Hippocampal formation (tissue), 2 donors: ENCODE measurements around the gene EHD2.
"Not testable (repeated sequence)": the region's sequence is repeated elsewhere in the genome, so short reads cannot be mapped to it uniquely, and the experiment has no call there.

Experiments used
- DNase-seq, 2 donors: peaks; one replicate each; lab custom pipeline; 2025; lab: John Stamatoyannopoulos, UW

EHD2 gene

DNA sequence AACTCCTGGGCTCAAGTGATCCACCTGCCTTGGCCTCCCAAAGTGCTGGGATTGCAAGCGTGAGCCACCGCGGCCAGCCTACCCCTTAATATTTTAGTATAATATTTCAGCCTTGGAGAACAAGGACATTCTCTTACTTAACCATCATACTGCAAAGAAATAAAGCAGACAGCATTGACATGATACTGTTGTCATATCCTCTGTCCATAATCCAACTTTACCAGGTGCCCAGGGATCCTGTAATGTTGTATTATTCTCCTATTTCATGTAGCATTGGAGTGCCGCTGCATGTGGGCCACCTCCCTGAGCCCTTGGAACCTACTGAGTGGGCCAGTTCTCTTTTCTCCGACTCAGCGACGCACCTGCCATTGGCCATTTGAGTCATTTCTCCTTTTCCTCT, 21.4 kb upstream of the EHD2 start:
- no peak for DNase-seq

DNA sequence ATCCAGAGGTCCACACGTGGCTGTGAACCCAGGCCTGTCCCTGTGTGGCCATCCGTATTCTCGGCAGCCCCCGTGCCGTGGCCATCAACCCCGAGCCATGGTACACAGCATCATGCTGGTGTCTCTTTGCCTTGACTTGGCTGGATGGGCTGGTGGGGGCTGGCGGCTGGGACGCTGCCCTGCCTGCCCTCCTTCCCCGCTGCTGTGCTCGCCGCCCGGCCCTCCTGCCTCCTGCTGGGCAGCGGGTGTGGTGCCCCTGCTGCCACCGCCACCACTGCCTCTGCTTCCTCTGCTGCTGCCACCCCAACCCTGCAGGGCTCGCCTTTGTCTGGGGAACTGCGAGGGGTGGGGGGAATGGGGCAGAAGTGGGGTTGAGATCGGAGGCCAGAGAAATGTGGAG, 19.7 kb upstream of the EHD2 start:
- DNase-seq, result no peak

DNA sequence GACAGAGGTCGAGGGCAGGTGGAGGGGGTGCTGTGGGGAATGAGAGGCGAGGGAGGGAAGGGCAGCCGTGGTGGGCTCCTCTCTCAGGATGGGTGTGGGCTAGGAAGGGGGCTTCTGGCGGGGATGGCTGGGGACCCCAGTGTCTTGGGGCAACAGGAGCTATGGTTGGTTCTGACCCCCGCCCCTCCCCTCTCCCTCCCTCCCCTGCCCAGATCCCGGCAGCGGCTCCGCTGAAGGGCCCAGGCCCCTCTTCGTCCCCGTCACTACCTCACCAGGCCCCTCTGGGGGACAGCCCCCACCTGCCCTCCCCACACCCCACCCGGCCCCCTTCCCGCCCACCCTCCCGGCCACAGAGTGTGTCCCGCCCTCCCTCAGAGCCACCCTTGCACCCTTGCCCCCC, 19.3 kb upstream of the EHD2 start:
- DNase-seq, result no peak

DNA sequence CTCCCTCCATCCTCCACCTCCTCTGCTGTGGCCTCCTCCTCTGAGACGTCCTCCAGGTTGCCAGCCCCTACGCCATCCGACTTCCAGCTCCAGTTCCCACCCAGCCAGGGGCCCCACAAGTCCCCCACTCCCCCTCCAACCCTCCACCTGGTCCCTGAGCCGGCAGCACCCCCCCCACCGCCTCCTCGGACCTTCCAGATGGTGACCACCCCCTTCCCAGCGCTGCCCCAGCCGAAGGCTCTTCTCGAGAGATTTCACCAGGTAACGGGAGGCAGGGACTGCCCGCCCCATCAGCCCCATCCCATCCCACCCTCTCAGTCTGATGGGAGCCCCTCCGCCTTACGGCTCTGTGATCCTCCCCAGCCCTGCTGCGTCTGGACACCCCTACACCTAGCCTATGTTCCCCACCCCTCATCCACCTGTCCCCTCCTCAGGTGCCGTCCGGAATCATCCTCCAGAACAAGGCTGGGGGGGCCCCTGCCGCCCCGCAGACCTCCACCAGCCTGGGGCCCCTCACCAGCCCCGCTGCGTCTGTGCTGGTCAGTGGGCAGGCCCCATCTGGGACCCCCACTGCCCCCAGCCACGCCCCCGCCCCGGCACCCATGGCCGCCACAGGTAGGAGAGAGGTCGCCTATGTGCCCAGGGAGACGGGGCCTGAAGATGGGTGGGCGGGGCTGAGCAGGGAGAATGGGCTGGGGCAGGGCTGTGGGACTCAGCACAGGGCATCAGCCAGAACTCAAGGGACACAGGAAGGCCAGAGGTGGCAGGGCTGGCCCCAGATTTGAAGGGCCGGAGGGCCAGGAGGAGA, 18.6 kb upstream of the EHD2 start:
- DNase-seq, result no peak

DNA sequence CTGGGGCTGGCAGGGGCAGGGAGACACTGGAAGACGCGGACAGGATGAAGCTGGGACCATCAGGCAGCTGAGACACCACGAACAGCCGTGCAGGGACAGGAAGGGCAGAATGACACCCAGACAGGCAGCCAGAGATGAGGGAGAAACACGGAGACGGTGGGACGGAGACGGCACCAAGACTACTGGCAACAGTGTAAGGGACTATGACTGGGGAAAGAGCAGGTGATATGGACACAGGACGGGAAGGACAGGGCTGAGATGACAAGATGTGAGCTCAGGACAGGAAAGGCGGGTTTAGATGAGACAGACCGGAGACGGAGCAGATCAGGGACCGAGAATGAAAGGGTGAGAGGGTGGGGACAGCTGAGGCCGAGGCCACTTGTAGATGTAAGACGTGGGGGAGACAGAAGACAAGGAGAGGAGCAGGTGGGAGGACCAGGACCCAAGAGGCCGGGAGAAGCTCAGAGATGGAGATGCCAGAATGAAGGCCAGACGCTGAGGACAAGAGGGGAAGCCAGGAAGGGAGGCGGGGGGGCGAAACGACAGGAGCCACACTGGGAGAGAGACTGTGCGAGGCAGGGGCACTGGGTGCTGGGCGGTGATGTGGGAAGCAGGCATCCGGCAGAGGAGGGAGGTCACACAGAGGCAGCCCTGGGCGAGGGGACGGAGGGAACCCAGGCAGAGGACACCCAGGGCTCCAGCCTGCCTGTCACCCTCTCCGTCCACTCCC, 17.5 kb upstream of the EHD2 start:
- no peak for DNase-seq

DNA sequence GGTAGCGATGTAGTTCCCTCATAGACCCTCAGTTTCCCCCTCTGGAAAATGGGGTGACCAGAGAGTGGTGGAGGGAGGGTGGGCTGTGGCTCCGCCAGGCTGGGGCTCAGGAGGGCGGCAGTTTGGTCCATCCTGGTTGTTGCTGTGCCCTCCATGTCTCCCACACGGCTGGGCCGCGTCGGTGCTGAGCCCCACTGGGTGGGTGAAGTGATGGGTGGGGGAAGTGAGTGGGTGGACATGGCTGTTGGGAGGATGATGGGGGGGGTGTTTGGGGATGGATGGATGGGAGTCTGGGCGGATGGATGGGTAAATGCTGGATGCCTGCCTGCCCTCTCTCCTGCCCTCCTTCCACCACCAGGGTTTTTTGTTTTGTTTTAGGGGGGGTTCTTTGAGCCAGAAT, 16.6 kb upstream of the EHD2 start:
- no peak for DNase-seq

DNA sequence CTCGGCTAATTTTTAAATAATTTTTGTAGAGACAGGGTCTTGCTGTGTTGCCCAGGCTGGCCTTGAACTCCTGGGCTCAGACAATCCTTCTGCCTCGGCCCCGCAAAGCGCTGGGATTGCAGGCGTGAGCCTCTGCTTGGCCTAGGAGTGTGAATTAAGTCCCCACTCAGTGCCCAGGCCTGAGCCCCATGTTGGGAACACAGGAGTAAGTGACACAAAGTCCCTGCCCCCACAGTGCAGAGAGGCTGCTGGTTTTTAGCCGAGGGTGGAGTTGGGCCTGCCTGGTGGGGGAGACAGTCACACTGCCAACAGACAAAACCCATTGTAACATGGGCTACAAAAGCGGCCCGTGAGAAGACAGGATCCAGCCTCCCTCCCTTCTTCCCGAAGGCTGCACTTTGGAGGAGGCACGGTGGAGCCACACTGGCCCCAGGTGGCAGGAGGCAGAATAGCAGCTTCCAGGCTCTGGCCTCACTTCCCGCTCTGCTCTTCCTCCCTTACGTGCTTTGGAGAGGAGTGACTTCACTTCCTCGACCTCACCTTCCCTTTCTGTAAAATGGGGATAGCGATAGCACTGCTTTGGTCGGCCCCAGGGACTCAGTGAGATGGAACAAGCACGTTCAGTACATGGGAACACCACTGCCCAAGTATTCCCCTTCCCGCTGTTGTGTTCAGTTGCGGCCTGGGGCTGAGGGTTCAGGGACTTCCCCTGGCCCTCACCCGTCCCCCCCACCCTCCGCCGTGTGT, 15.2 kb upstream of the EHD2 start:
- DNase-seq, result peak; percentile 75 to 88

DNA sequence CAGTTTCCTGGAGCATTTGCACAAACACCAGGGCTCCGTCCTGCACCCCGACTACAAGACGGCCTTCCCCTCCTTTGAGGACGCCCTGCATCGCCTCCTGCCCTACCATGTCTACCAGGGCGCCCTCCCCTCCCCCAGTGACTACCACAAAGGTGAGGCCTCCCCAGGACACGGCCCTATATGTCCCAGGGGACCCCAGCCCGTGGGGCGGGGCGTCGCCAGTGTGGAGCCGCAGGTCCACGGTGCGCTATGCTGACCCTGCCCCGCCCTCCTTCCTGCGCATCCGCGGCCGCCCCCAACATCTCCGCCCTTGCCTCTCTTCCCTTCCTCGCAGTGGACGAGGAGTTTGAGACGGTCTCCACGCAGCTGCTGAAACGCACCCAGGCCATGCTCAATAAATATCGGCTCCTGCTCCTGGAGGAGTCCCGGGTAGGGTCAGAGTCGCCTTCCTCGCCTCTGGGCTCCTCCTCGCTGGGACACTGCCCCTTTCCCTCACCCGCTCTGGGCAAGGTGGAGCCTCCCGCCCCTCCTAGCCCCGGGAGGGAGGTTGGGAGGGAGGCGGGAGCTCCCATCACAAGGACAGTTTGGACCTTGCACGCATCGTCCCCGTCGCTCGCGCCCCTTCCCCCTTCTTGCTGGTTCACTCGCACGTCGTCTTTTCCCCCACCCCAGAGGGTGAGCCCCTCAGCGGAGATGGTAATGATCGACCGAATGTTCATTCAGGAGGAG, 14.4 kb upstream of the EHD2 start:
- no peak for DNase-seq

DNA sequence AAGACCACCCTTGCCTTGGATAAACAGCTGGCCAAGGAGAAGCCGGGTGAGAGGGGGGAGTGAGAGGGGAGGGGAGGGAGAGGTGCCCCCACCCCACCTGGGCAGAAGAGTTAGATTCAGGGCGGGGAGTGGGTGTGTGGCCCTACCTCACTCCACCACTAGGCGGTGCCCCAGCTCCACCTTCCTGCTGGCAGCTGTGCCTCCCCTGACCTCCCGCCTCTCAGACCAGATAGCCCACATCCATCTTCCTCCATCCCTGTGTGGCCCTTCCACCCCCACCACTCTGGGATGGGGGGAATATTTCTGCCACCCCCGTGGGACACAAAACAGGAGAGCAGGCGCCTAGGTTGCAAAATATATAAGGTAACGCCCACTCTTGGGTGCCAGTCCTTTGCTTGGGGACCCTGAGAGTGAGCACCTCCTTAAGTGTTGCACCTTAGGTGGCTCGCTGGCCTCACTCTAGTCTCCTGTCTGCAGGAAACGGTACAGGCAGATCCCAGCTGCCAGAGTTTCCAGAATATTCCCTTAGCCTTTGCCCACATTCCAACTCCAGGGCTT, 13.8 kb upstream of the EHD2 start:
- DNase-seq, result no peak

DNA sequence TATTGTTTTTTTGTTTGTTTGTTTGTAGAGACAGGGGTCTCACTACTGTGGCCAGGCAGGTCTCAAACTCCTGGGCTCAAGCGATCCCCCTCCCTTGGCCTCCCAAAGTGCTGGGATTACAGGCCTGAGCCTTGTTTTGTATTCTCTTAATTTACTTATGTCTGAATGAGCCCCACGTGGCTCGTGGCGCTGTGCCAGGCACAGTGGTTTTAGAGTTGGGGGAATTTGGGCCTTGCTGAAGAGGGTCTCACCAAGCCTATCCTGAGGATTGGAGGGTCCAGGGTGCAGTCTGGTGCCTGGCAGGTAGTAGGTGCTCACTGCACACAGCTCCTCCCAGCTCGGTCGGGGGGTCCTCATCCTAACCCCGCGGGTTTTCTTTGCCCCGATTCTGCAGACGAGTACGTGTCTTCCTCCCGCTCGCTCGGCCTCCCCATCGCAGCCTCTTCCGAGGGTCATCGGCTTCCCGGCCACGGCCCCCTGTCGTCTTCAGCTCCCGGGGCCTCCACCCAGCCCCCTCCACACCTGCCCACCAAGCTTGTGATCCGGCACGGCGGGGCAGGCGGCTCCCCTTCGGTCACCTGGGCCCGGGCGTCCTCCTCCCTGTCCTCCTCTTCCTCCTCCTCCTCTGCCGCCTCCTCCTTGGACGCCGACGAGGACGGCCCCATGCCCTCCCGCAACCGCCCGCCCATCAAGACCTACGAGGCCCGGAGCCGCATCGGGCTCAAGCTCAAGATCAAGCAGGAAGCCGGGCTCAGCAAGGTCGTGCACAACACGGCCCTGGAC, 12.1 kb upstream of the EHD2 start:
- DNase-seq, result no peak

DNA sequence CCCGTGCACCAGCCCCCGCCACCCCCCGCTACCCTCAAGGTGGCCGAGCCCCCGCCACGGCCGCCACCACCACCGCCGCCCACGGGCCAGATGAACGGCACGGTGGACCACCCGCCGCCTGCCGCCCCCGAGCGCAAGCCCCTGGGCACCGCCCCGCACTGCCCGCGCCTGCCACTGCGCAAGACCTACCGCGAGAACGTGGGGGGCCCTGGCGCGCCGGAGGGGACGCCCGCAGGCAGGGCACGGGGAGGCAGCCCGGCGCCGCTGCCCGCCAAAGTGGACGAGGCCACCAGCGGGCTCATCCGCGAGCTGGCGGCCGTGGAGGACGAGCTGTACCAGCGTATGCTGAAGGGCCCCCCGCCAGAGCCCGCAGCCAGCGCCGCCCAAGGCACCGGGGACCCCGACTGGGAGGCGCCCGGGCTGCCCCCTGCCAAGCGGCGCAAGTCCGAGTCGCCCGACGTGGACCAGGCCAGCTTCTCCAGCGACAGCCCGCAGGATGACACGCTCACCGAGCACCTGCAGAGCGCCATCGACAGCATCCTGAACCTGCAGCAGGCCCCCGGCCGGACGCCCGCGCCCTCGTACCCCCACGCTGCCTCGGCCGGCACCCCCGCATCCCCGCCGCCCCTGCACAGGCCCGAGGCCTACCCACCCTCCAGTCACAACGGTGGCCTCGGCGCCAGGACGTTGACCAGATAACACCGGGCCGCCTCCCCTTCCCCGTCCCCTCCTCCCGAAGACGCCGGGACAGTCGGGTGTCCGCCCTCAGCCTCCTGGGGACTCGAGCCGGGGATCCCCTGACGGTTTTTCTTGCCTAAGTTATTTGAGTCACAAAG, 11.3 kb upstream of the EHD2 start:
- no peak for DNase-seq

DNA sequence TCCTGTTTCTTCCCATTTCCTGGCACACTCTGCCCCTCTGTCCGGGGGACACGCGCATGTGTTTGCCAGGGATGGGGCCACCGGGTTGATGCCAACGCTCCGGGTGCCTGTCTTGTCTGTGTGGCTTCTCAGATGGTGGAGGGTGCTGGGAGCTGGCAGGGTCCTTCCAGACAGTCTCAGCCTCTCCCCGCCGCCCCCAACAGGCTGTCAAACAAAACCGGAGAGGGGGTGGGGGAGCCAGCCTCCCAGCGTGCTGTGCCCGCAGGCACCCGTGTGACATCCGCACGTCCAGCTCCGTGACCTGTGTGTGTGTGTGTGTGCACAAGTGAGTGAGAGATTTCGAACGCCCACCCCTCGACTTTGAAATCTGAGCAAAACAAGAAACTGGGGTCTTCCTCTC, 10.6 kb upstream of the EHD2 start:
- DNase-seq, result no peak

DNA sequence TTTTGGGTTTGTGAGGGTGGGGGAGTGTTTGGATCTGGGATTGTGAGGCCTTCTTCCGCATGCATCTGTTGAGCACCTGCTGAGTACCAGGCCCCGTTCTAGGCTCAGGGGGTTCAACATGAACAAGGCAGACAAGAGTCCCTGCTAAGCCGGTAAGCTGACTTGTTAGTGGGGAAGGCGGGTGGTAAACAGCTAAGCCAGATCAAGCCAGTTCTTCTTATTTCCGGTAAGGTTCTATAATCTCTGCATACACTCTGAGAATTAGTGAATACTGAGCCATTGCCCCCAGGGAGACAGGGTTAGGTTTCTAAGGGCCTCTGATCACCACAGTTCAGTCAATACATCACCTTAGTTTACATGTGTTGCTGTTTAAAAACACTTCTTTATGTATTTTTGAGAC, 9.9 kb upstream of the EHD2 start:
- no peak for DNase-seq

DNA sequence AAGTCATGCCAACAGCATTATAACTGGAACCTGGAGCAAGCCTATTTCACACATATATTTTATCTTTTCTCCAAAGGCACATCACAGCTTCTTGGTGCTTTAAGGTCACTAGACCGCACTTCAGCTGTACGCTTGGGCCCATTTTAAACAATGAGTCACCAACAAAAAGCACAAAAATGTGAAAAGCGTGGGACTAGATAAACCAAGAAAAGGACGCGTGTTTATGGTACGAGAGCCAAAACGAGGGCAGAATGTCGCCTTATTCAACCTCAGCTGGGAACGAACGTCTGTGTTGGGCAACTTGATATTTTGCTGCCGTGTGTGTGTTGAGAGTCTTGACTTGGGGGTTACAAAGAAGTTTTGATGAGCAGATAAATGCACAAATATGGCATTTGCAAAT, 9.2 kb upstream of the EHD2 start:
- no peak for DNase-seq

DNA sequence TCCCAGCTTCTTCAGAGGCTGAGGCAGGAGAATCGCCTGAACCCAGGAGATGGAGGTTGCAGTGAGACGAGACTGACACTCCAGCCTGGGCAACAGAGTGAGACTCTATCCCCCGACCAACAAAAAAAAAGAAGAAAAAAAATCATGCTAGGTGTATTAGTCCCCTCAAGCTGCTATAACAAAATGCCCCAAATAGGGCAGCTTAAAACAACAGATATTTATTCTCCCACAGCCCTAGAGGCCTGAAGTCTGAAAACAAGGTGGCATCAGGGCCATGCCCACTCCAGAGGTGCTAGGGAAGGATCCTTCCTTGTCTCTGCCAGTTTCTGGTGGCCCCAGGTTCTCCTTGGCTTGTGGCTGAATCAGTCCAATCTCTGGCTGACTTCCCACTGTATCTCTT, 8.6 kb upstream of the EHD2 start:
- DNase-seq, result no peak

DNA sequence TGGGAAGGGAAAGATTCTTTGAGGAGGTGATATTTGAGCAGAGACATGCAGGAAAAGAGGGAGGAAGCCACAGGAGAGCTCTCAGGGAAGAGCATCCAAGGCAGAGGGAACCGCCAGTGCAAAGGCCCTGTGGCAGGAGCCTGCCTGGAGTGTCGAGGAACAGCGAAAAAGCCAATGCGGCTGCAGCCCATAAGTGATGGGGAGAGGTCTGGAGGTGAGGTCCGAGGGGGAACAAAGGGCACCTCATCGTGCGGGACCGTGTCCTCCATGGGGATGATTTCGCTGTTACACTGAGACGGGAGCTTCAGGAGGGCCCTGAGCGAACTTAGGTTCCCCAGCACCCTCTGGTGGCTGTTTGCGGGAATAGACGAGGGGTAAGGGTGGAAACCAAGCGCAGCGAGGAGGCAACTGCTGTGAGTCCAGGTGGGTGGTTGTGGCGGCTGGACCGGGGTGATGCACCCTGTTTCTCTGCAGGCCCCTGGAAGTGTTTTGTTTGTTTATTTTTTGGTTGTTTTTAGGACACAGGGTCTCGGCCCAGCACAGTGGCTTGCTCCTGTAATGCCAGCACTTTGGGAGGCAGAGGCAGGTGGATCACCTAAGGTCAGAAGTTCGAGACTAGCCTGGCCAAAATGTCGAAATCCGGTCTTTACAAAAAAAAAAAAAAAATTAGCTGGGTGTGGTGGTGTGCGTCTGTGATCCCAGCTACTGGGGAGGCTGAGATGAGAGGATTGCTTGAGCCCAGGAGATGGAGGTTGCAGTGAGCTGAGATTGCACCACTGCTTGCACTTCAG, 5.9 kb upstream of the EHD2 start:
- DNase-seq, result peak; percentile 35 to 51

DNA sequence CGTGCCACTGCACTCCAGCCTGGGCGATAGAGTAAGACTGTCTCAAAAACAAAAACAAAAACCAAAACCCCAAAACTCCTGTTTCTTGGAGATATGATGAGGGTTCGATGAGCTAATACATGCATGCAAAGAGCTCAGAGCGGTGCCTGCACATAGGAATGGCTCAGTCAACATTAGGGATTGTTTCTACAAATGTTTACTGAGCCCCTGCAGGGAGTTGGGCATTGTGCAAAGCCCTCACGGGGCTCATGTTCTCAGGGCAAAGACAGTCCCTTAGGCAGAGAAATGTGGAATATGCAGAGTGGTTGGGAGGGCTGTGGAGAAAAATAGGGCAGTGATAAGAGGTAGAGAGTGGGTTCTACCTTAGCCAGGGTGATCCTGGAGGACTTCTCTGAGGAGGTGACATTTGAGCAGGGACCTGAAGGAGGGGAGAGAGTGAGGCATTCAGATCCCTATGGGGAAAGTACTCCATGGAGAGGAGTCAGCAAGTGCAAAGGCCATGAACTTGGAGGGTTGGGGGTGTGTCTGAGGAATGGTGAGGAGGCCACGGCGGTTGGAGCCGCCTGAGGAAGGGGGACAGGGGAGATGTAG, 1.5 kb upstream of the EHD2 start:
- no peak for DNase-seq

DNA sequence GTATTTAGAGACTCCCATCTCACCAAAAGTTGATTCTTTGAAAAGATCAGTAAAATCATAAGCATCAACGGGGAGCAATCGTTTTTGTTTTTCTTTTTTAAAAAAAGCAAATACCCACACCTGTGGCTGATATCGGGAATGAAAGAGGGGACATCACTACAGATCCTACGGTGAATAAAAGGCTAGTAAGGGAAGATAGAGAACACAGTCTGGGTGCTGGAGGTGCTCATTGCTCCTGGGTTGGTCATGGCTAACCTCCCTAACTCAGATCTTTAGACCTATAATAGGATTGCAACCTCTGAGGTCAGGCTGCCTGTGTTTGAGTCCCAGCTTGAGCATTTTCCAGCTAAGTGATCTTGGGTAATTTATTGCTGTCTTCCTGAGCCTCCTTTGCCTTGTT, 1.1 kb downstream of the EHD2 start:
- no peak for DNase-seq

DNA sequence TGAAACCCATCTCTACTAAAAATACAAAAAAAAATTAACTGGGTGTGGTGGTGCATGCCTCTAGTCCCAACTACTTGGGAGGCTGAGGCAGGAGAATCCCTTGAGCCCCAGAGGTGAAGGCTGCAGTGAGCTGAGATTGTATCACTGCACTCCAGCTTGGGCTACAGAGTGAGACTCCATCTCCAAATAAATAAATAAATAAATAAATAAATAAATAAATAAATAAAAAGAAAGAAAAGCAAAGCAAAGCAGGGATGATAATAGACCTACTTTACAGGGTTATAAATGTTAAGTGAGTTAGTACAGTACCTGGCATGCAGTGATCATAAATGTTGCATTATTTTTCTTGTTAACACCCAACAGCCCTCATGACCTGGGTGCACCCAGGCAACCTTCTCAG, 1.6 kb downstream of the EHD2 start:
- DNase-seq, result not testable (repeated sequence)
